C4-2B (cell line): ENCODE measurements around the gene TAAR9.

Experiments
- CTCF ChIP-seq: fragments of 450-650 bp; conservative IDR thresholded peaks from 2 replicates; pipeline ENCODE4 v1.5.1; 2017; ENCODE audit warnings: mild to moderate bottlenecking
- ZFX ChIP-seq: fragments of 450-650 bp; IDR thresholded peaks from 2 replicates; pipeline ENCODE4 v1.6.1; 2017

GRCh38 chr6:132552372-132552771 is 14.3 kb downstream of the TAAR9 start, which contains the start of gene TAAR8:
- no peak for TF ChIP-seq CTCF
- no peak for TF ChIP-seq ZFX
